Large intestine (tissue), 3 donors: Measurements from ENCODE around the gene IGF1. TPM values are rescaled to one million over a fixed set of nuclear protein-coding genes. Genes with fewer than 3 reads are reported as not detected.
"Not testable (repeated sequence)": the region's sequence is repeated elsewhere in the genome, so short reads cannot be mapped to it uniquely, and the experiment has no call there.

ENCODE experiments used
- DNase-seq, 2 donors: peaks; one replicate each; pipeline versions ENCODE4 v3.0.0 to v3.0.0-alpha.2; 2013
- H3K27ac ChIP-seq: one replicate; pipeline ENCODE4 v1.5.1; 2013; ENCODE audit warnings: low read length
- H3K27me3 ChIP-seq: 2 replicates; pipeline ENCODE4 v1.6.1; 2013; ENCODE audit warnings: low read length; ENCODE audit not compliant: control insufficient read depth, insufficient read depth
- H3K36me3 ChIP-seq: 2 replicates; pipeline ENCODE4 v1.6.1; 2013; ENCODE audit warnings: low read length; ENCODE audit not compliant: control insufficient read depth, insufficient read depth
- H3K4me1 ChIP-seq: one replicate; pipeline ENCODE4 v1.6.1; 2013; ENCODE audit warnings: low read length; ENCODE audit not compliant: control insufficient read depth, insufficient read depth
- H3K4me3 ChIP-seq: one replicate; pipeline ENCODE4 v1.5.1; 2013; ENCODE audit warnings: low read length
- H3K9me3 ChIP-seq: one replicate; pipeline ENCODE4 v1.6.1; 2013; ENCODE audit warnings: mild to moderate bottlenecking, low read depth, low read length, moderate library complexity; ENCODE audit not compliant: control insufficient read depth
- WGBS: methylation state at CpG from one replicate; pipeline ENCODE4 v1.1.5; 2013; ENCODE audit warnings: low lambda C conversion rate; ENCODE audit not compliant: insufficient coverage; 5-methylcytosine and 5-hydroxymethylcytosine counted together
- polyA plus RNA-seq: library from polyadenylated mRNA; unstranded; fragments of 120-200 nt; gene quantifications from one replicate; pipeline ENCODE4 v1.2.1, GENCODE V29; 2013

Gene IGF1
- polyA plus RNA-seq, 1 donor = 5.4 TPM

DNA sequence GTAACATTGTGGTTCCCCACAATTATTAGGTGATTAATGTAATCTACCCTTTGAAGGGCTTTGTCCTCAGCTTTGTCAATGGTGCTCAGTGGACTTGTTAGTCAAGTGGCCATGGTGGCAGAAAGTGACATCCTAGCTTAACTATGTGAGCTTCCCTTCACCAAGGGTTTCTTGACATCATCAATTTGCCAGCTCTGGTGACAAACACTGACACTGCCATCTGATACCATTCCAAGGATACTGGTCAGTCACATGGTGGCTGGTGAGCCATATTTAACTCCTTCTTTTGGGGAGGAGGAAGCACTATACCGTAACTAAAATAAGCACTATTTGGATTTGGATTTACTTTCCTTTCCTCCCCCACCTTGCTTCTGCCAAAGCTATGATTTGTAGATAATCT lies 115.7 kb downstream of the IGF1 start:
- no peak overlapping the region for H3K27ac ChIP-seq

DNA sequence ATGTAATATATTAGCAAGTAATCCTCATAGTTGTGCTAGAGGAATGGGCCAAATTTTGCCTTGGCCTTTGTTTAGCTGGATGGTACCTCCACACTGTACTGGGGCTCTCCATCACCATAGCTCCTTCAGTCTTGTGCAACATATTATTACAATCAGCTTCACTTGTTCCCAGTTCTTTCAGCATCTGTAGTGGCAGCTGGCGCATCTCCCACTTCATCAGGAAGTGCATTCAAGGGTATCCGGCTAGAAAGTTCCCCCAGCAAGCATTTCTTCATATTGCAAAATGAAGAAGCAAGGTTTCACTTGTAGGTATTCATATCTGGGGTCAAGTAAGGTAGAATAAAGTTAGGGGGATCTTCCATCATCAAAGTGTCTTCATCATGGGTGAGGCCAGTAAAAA lies 123.7 kb downstream of the IGF1 start:
- WGBS = no CpG with 5 or more reads among the region's 2 CpGs
- no peaks in the 10 kb centered on the region for H3K27me3 ChIP-seq

More for the DNA sequence above, 115.7 kb downstream of the IGF1 start:
- DNase-seq = no peak
- Histone ChIP-seq H3K4me3 (no peak overlapping the region), H3K27me3 (no peaks in the 10 kb centered on the region), H3K4me1 (no peaks in the 10 kb centered on the region), H3K9me3 (no peaks in the 10 kb centered on the region), H3K36me3 (no peaks in the 10 kb centered on the region)
- WGBS = no CpG with 5 or more reads among the region's 1 CpG

GRCh38 chr12:102354281-102354680 lies 126.1 kb downstream of the IGF1 start:
- not testable (repeated sequence) for H3K27ac ChIP-seq, H3K4me3 ChIP-seq, H3K4me1 ChIP-seq, H3K36me3 ChIP-seq, H3K9me3 ChIP-seq, H3K27me3 ChIP-seq, DNase-seq
- no CpG with 5 or more reads among the region's 1 CpG for WGBS

More for the DNA sequence above, 123.7 kb downstream of the IGF1 start:
- H3K4me1 ChIP-seq = no peaks in the 10 kb centered on the region
- H3K27ac ChIP-seq = no peak overlapping the region
- H3K9me3 ChIP-seq = no peaks in the 10 kb centered on the region
- no peak for DNase-seq
- no peaks in the 10 kb centered on the region for H3K36me3 ChIP-seq
- no peak overlapping the region for H3K4me3 ChIP-seq

DNA sequence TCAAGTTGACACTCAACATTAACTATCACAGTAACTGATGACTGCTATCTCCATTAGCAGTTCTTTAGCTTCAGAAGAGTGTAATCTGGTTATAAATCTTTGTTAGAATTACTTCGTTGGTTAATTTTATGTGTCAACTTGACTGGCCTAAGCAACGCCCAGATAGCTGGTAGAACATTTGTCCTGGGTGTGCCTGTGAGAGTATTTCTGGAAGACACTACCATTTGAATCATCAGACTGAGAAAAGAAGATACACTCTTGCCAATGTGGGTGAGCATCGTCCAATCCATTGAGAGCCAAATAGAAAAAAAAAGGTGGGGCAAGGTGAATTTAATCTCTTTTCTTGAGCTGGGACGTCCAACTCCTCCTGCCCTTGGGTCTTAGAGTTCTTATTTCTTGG lies 129.0 kb downstream of the IGF1 start:
- Histone ChIP-seq H3K27ac (no peak overlapping the region), H3K27me3 (no peaks in the 10 kb centered on the region), H3K9me3 (no peaks in the 10 kb centered on the region), H3K4me1 (no peaks in the 10 kb centered on the region), H3K36me3 (no peaks in the 10 kb centered on the region), H3K4me3 (no peak overlapping the region)
- 100% methylated on average over 1 of the region's 4 CpGs for WGBS
- DNase-seq = no peak

GRCh38 chr12:102350070-102350469 lies 130.3 kb downstream of the IGF1 start:
- Histone ChIP-seq H3K27me3 (no peaks in the 10 kb centered on the region), H3K4me3 (no peak overlapping the region), H3K9me3 (no peaks in the 10 kb centered on the region), H3K4me1 (no peaks in the 10 kb centered on the region), H3K36me3 (no peaks in the 10 kb centered on the region), H3K27ac (no peak overlapping the region)
- WGBS = 17% methylated on average over 1 of the region's 1 CpG
- DNase-seq = no peak

DNA sequence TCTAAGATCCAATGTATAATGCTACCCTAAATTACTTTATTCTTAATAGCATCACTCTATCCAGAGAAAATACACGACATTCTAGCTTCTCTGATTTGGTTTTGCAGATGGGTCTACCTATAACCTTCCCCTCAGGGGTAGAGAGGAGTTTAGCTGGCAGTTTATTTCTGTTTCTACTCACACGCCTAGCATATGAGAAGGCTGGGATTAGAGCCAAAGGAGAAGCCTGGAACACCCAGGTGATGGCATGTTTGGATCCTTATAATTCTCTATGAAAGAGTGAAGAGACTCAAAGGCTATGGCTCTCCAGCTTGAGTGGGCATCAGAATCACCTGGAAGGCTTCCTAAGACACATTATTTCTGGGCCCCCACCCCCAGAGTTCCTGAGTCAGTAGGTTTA lies 131.3 kb downstream of the IGF1 start:
- Histone ChIP-seq H3K27me3 (no peaks in the 10 kb centered on the region), H3K9me3 (no peaks in the 10 kb centered on the region), H3K36me3 (no peaks in the 10 kb centered on the region), H3K27ac (no peak overlapping the region), H3K4me3 (no peak overlapping the region), H3K4me1 (no peaks in the 10 kb centered on the region)
- DNase-seq = no peak
- WGBS = 100% methylated on average over 1 of the region's 2 CpGs

DNA sequence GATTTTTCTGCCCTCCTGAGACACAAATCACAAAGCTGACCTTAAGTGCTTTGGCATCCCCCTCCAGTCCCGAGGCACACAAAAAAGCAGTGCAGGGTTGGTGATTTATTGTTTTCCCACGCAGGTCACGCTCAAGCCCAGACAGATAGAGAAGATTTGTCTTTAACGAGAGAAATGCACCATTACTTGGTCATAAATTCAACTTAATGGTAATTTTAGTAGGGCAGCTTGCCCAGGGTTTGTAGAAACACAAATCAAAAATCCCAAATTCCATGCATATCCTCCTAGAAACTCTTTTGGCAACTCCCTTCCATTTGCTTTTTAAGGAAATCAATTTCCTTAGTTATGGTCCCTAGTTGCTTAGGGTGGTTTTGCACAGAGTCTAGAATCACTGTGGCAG lies 132.6 kb downstream of the IGF1 start:
- no peak for DNase-seq
- Histone ChIP-seq H3K4me3 (no peak overlapping the region), H3K27ac (no peak overlapping the region), H3K27me3 (no peaks in the 10 kb centered on the region), H3K36me3 (no peaks in the 10 kb centered on the region), H3K9me3 (no peaks in the 10 kb centered on the region), H3K4me1 (no peaks in the 10 kb centered on the region)
- WGBS = no CpG with 5 or more reads among the region's 4 CpGs
